Heart right ventricle (tissue), 16 donors: ENCODE measurements around the gene RAP1GAP2. TPM values are rescaled to one million over a fixed set of nuclear protein-coding genes. Genes with fewer than 3 reads are reported as not detected.
A peak's percentile ranks its signal among the peaks of the same experiment; 100 is the strongest.

Source experiments
- ATAC-seq, 8 donors: fragments of 200-7000 bp; cut with Tn5 transposase; one replicate each; pipeline ENCODE4 v1.9.1; 2020; ENCODE audit warnings: mild to moderate bottlenecking in 8 of 8, moderate library complexity in 8 of 8, moderate number of reproducible peaks in 1 of 8
- DNase-seq, 2 donors: peaks; one replicate each; pipeline ENCODE4 v3.0.0-alpha.2; 2020
- H3K27ac ChIP-seq, 10 donors: fragments of 200-600 bp; sonication (generic) in 2 of 10; one replicate each; pipeline versions ENCODE4 v1.5.0 to v1.8.0; 2020 to 2022; ENCODE audit warnings: mild to moderate bottlenecking in 3 of 10
- H3K27me3 ChIP-seq, 7 donors: fragments of 200-600 bp; one replicate each; pipeline ENCODE4 v1.8.0; 2021 to 2022; ENCODE audit warnings: mild to moderate bottlenecking in 2 of 7
- H3K36me3 ChIP-seq, 9 donors: fragments of 200-600 bp; sonication (generic) in 1 of 9; one replicate each; pipeline versions ENCODE4 v1.5.0 to v1.8.0; 2020 to 2022; ENCODE audit warnings: mild to moderate bottlenecking in 2 of 9
- H3K4me1 ChIP-seq, 9 donors: fragments of 200-600 bp; sonication (generic) in 1 of 9; one replicate each; pipeline versions ENCODE4 v1.5.0 to v1.8.0; 2020 to 2022; ENCODE audit warnings: mild to moderate bottlenecking in 4 of 9
- H3K4me3 ChIP-seq, 10 donors: fragments of 200-600 bp; sonication (generic) in 2 of 10; one replicate each; pipeline versions ENCODE4 v1.5.0 to v1.8.0; 2020 to 2022; ENCODE audit warnings: mild to moderate bottlenecking in 7 of 10, moderate library complexity in 2 of 10
- H3K9me3 ChIP-seq, 11 donors: fragments of 200-600 bp in 10 of 11; sonication (generic) in 2 of 11; one replicate each; pipeline versions ENCODE4 v1.5.0 to v1.8.0; 2013 to 2022; ENCODE audit warnings: mild to moderate bottlenecking in 2 of 11, control low read depth in 1 of 11, moderate library complexity in 1 of 11
- CTCF ChIP-seq, 9 donors: fragments of 200-600 bp; sonication (generic) in 2 of 9; IDR thresholded peaks; one replicate each; pipeline versions ENCODE4 v1.5.0 to v1.8.0; 2021 to 2022; ENCODE audit warnings: antibody characterized with exemption in 9 of 9, mild to moderate bottlenecking in 5 of 9, moderate library complexity in 1 of 9
- WGBS, 2 donors: extraction: QIAGEN DNeasy Blood & Tissue Kit; methylation state at CpG; one replicate each; pipeline ENCODE4 v1.1.7; 2013; ENCODE audit warnings: inconsistent platforms in 1 of 2; 5-methylcytosine and 5-hydroxymethylcytosine counted together
- intact Hi-C, 10 donors: fragments of 100-400 bp; cut with DNase I; formaldehyde crosslinking; loops; one replicate each; pipeline versions ENCODE4 v1.11.1 to v1.14.2; 2022
- polyA plus RNA-seq, 2 donors: library from polyadenylated mRNA; stranded (reverse); fragments of 200-250 nt; gene quantifications; one replicate each; pipeline ENCODE4 v1.2.3, GENCODE V29; 2013
- total RNA-seq, 10 donors: library from RNA; stranded (reverse); fragmentation: NEBNext Ultra II Directional in 3 of 10; extraction: Animal tissue kit (Norgen Biotek cat#: 25700) in 3 of 10; gene quantifications; one replicate each; pipeline versions ENCODE4 v1.2.1 to v1.2.4, GENCODE V29; 2021 to 2023
- donor health status: Arrhythmogenic right ventricular cardiomyopathy.
- donor health status: ischemic (EF 13 %, LVEDD 7.1; RV severe dilation, severe dysfunction).
- donor health status: healthy with polysubstance abuse.
- donor health status: DM: no; HTN: yes; CAD: no.
- donor health status: DM: no; HTN: no; CAD: no.
- donor health status: ischemic (EF 25% LVEDD 6.9; RV normal size, moderate dysfunction).
- donor health status: ischemic (EF 25% LVEDD 5.7; RV mildly dilated, moderate dysfunction).
- donor health status: healthy.
- donor health status: DM: yes; HTN: yes; CAD: no.
- donor health status: Ischemic cardiomyopathy.
- donor health status: ischemic (EF 35%, LVEDD 5.7; RV mildly dilated, moderate dysfunction).
- donor health status: nonischemic (EF 11% LVEDD 7.7; RV severe dilation, severe dysfunction).
- donor health status: DM: yes; HTN: yes; CAD: no.
- donor health status: PGD.
- donor health status: ischemic (EF 29% LVEDD 5.4; RV normal size, mild dysfunction).
- donor health status: nonischemic (EF 23%, LVEDD 6.1; RV moderate dilation, normal function).

The RAP1GAP2 gene
- total and polyA plus RNA-seq, 12 donors = 9.5 to 51.3 (median 34.6) TPM

GRCh38 chr17:2795441-2796163, 636 bp upstream of the RAP1GAP2 start:
- ATAC-seq (no peak), DNase-seq (no peak)
- WGBS, 2 donors = 83 to 88% methylated on average over 28 of the region's 28 CpGs
- Histone ChIP-seq H3K27ac (peak overlapping the region in 1 of 10 donors; percentile 57), H3K36me3 (no peaks in the 10 kb centered on the region), H3K27me3 (peaks cover 0 to 42% (median 20%) of the 10 kb centered on the region in 7 donors), H3K4me3 (peak overlapping the region in 6 of 10 donors; percentile 10 to 60 (median 18)), H3K9me3 (no peaks in the 10 kb centered on the region), H3K4me1 (peaks cover 0 to 69% (median 6%) of the 10 kb centered on the region in 9 donors)
- TF ChIP-seq CTCF (IDR thresholded peaks at IDR 0.05) = no peak
- intact Hi-C loops = no loop called here

GRCh38 chr17:2797226-2797625, 988 bp downstream of the RAP1GAP2 start:
- no peak for TF ChIP-seq CTCF (IDR thresholded peaks at IDR 0.05)
- no peak for ATAC-seq
- Histone ChIP-seq H3K27me3 (peaks cover 0 to 33% (median 14%) of the 10 kb centered on the region in 7 donors), H3K4me1 (peaks cover 0 to 54% (median 6%) of the 10 kb centered on the region in 9 donors), H3K4me3 (peak overlapping the region in 3 of 10 donors; percentile 10 to 60 (median 26)), H3K9me3 (no peaks in the 10 kb centered on the region), H3K27ac (peak overlapping the region in 1 of 10 donors; percentile 57), H3K36me3 (no peaks in the 10 kb centered on the region)
- 79 to 80% methylated on average over 15 of the region's 15 CpGs for WGBS, 2 donors
- intact Hi-C loops = no loop called here
- DNase-seq = no peak

- Histone ChIP-seq H3K36me3 (no peaks in the 10 kb centered on the region), H3K27ac (peak overlapping the region in 1 of 10 donors; percentile 14), H3K4me1 (peaks cover 0 to 50% (median 6%) of the 10 kb centered on the region in 9 donors), H3K9me3 (no peaks in the 10 kb centered on the region), H3K4me3 (peak overlapping the region in 1 of 10 donors; percentile 60), H3K27me3 (peaks cover 0 to 30% (median 13%) of the 10 kb centered on the region in 7 donors)
- ATAC-seq (peak in 4 of 8 donors; percentile 15 to 47 (median 38)), DNase-seq (no peak)
- no peak for TF ChIP-seq CTCF (IDR thresholded peaks at IDR 0.05)
- 58 to 70% methylated on average over 11 of the region's 11 CpGs for WGBS, 2 donors
- intact Hi-C loops = no loop called here
These were observed 1.4 kb downstream of the RAP1GAP2 start for GRCh38 chr17:2797637-2798036.

- Histone ChIP-seq H3K36me3 (no peaks in the 10 kb centered on the region), H3K9me3 (no peaks in the 10 kb centered on the region), H3K4me1 (peaks cover 0 to 51% (median 6%) of the 10 kb centered on the region in 9 donors), H3K4me3 (no peak overlapping the region), H3K27me3 (peaks cover 0 to 28% (median 13%) of the 10 kb centered on the region in 7 donors), H3K27ac (no peak overlapping the region)
- intact Hi-C loops = no loop called here
- no peak for TF ChIP-seq CTCF (IDR thresholded peaks at IDR 0.05)
- DNase-seq (no peak), ATAC-seq (no peak)
- 82% methylated on average over 11 of the region's 11 CpGs for WGBS, 2 donors
These were observed 1.9 kb downstream of the RAP1GAP2 start for GRCh38 chr17:2798188-2798587.
